Esophagus squamous epithelium (tissue), 5 donors: ENCODE data around the gene PPIL4. TPM values are rescaled to one million over a fixed set of nuclear protein-coding genes. Genes with fewer than 3 reads are reported as not detected.
A peak's percentile ranks its signal among the peaks of the same experiment; 100 is the strongest.

Experiments
- DNase-seq: peaks from one replicate; lab custom pipeline; 2025; lab: John Stamatoyannopoulos, UW
- H3K27ac ChIP-seq, 4 donors: fragments of 200-600 bp; sonication (generic); one replicate each; pipeline ENCODE4 v1.5.1; 2016 to 2019; ENCODE audit warnings: mild to moderate bottlenecking in 1 of 4
- H3K27me3 ChIP-seq, 4 donors: fragments of 200-600 bp; sonication (generic); 1 replicate in 3 of 4; 2 replicates in 1 of 4; pipeline versions ENCODE4 v1.5.1 to v1.6.0; 2017 to 2021; ENCODE audit warnings: antibody characterized with exemption in 1 of 4
- H3K36me3 ChIP-seq, 3 donors: fragments of 200-600 bp; sonication (generic); one replicate each; pipeline ENCODE4 v1.5.1; 2016 to 2019
- H3K4me1 ChIP-seq, 3 donors: fragments of 200-600 bp; sonication (generic); one replicate each; pipeline ENCODE4 v1.5.1; 2017 to 2019
- H3K4me3 ChIP-seq, 4 donors: fragments of 200-600 bp; sonication (generic); 1 replicate in 3 of 4; 2 replicates in 1 of 4; pipeline ENCODE4 v1.5.1; 2016 to 2019; ENCODE audit warnings: mild to moderate bottlenecking in 2 of 4, moderate library complexity in 1 of 4
- H3K9me3 ChIP-seq, 3 donors: fragments of 200-600 bp; sonication (generic); one replicate each; pipeline ENCODE4 v1.5.1; 2016 to 2019
- POLR2A ChIP-seq, 4 donors: fragments of 450-650 bp; IDR thresholded peaks; one replicate each; pipeline ENCODE4 v1.6.1; 2017; ENCODE audit warnings: antibody characterized with exemption in 4 of 4, mild to moderate bottlenecking in 4 of 4, moderate library complexity in 3 of 4
- WGBS, 2 donors: methylation state at CpG; one replicate each; pipeline ENCODE4 v1.1.5; 2018; 5-methylcytosine and 5-hydroxymethylcytosine counted together
- intact Hi-C: fragments of 100-400 bp; cut with DNase I; formaldehyde crosslinking; loops from one replicate; pipeline ENCODE4 v1.15.0; 2022
- total RNA-seq, 4 donors: library from RNA; depleted of rRNA; stranded (reverse); fragments of >200 nt; gene quantifications; one replicate each; pipeline ENCODE4 v1.1.0, GENCODE V29; 2016
- TF ChIP-seq, protein P1 (sequence below), 6 experiments: fragments of 450-650 bp in 4 of 6; fragments of 200-600 bp in 2 of 6; sonication (generic) in 2 of 6; IDR thresholded peaks; one replicate each; pipeline ENCODE4 v1.5.1; 2016 to 2019; ENCODE audit warnings: antibody characterized with exemption in 6 of 6, mild to moderate bottlenecking in 4 of 6, moderate library complexity in 4 of 6
- donor health status: DM: yes; HTN: yes; CAD: no.

Gene PPIL4
- total RNA-seq, 4 donors from 2014 or later, result 9.4 to 25.2 (median 16.2) TPM

DNA sequence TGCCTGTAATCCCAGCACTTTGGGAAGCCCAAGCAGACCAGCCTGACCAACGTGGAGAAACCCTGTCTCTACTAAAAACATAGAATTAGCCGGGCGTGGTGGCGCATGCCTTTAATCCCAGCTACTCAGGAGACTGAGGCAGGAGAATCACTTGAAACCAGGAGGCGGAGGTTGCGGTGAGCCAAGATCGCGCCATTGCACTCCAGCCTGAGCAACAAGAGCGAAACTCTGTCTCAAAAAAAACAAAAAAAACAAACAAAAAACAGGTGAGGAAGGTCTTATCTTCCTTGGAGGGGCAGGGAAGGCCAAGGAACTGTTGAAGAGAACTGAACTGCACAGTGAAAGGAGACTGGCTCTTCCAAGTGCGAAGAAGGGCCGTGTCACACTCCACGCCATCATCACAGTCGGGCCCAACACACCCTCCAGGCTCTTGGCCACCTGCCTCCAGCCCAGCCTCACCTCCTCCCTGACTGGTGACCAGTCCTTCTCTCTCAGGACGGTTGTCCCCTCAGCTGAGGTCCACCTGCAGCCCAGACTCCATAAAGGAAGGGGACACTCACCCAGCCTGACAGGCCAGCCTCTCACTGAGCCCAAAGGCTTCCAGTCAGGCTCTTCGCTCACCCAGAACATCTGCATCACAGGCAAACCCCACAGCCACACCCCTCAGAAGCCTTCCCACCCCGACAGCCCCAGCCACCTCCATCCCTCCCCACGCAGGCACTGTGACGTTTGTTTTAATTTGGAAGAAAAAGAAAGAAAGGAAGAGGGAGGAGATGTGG lies 65.2 kb downstream of the PPIL4 start:
- Histone ChIP-seq H3K4me3 (peak overlapping the region in 2 of 4 donors; percentile 36 to 56), H3K9me3 (no peaks in the 10 kb centered on the region), H3K27ac (peak overlapping the region; percentile 53 to 76 (median 60)), H3K36me3 (no peaks in the 10 kb centered on the region), H3K27me3 (peaks cover 0 to 25% (median 0%) of the 10 kb centered on the region in 4 donors), H3K4me1 (peaks cover 0 to 33% (median 10%) of the 10 kb centered on the region in 3 donors)
- TF ChIP-seq POLR2A (IDR thresholded peaks at IDR 0.05), result peak in 1 of 4 donors; percentile 29
- TF ChIP-seq, protein P1, sequence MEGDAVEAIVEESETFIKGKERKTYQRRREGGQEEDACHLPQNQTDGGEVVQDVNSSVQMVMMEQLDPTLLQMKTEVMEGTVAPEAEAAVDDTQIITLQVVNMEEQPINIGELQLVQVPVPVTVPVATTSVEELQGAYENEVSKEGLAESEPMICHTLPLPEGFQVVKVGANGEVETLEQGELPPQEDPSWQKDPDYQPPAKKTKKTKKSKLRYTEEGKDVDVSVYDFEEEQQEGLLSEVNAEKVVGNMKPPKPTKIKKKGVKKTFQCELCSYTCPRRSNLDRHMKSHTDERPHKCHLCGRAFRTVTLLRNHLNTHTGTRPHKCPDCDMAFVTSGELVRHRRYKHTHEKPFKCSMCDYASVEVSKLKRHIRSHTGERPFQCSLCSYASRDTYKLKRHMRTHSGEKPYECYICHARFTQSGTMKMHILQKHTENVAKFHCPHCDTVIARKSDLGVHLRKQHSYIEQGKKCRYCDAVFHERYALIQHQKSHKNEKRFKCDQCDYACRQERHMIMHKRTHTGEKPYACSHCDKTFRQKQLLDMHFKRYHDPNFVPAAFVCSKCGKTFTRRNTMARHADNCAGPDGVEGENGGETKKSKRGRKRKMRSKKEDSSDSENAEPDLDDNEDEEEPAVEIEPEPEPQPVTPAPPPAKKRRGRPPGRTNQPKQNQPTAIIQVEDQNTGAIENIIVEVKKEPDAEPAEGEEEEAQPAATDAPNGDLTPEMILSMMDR (IDR thresholded peaks at IDR 0.05), result no peak
- 68 to 80% methylated on average over 15 of the region's 18 CpGs for WGBS, 2 donors
- no peak for DNase-seq
- intact Hi-C loops, result no loop called here

DNA sequence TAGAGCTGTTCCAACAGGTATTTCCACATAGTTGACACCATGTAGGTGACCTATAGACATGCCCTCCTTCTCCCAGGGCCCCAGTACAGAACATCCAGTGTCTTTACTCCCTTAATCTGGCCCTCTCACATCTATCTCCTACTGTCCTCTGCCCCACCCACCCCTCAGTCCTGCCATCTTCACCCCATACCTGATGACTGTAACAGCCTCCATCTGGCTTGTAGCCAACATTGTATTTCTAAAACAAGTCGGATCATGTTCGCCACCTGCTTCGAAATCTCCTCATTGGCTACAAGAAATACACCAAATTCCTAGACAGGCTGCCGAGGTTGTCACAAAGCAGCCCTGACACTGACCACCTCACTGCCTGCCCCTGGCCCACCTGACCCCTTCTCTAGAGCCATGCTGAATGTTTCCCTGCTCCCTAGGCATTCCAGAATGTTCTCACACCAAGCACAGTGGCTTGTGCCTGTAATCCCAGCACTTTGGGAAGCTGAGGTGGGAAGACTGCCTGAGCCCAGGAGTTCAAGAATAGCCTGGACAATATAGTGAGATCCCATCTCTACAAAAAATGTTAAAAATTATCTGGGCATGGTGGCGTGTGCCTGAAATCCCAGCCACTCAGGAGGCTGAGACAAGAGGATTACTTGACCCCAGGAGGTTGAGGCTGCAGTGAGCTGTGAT lies 67.1 kb downstream of the PPIL4 start:
- H3K4me3 ChIP-seq, result no peak overlapping the region
- peaks cover 0 to 43% (median 0%) of the 10 kb centered on the region in 4 donors for H3K27me3 ChIP-seq
- H3K36me3 ChIP-seq, result no peaks in the 10 kb centered on the region
- intact Hi-C loops, result no loop called here
- TF ChIP-seq, protein P1 (IDR thresholded peaks at IDR 0.05), result no peak
- no peak for TF ChIP-seq POLR2A (IDR thresholded peaks at IDR 0.05)
- WGBS, 2 donors, result 70 to 82% methylated on average over 4 of the region's 5 CpGs
- H3K9me3 ChIP-seq, result no peaks in the 10 kb centered on the region
- no peak for DNase-seq
- H3K4me1 ChIP-seq, result peaks cover 6 to 24% (median 6%) of the 10 kb centered on the region in 3 donors
- no peak overlapping the region for H3K27ac ChIP-seq

DNA sequence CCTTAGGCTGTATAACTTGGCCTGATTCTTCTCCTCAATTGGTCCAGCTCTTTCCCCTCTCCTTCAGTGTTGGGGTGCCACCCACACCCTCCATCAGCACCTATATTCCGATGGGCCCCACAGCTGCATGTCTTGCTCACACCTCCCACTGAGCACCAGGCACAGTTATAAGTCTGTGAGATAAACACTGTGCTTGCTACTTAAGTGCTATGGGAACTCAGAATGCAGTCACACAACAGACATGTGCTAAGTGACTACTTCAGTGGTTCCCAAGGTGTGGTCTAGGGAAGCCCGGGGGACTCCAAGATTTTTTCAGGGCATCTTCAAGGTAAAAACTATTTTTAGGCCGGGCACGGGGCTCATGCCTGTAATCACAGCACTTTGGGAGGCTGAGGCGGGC lies 68.3 kb downstream of the PPIL4 start:
- TF ChIP-seq POLR2A (IDR thresholded peaks at IDR 0.05), result no peak
- TF ChIP-seq, protein P1 (IDR thresholded peaks at IDR 0.05), result no peak
- 75 to 82% methylated on average over 2 to 5 of the region's 5 CpGs for WGBS, 2 donors
- H3K36me3 ChIP-seq, result no peaks in the 10 kb centered on the region
- no peaks in the 10 kb centered on the region for H3K9me3 ChIP-seq
- DNase-seq, result no peak
- peaks cover 12 to 33% (median 15%) of the 10 kb centered on the region in 3 donors for H3K4me1 ChIP-seq
- peaks cover 0 to 46% (median 0%) of the 10 kb centered on the region in 4 donors for H3K27me3 ChIP-seq
- H3K27ac ChIP-seq, result no peak overlapping the region
- intact Hi-C loops, result no loop called here
- H3K4me3 ChIP-seq, result no peak overlapping the region

DNA sequence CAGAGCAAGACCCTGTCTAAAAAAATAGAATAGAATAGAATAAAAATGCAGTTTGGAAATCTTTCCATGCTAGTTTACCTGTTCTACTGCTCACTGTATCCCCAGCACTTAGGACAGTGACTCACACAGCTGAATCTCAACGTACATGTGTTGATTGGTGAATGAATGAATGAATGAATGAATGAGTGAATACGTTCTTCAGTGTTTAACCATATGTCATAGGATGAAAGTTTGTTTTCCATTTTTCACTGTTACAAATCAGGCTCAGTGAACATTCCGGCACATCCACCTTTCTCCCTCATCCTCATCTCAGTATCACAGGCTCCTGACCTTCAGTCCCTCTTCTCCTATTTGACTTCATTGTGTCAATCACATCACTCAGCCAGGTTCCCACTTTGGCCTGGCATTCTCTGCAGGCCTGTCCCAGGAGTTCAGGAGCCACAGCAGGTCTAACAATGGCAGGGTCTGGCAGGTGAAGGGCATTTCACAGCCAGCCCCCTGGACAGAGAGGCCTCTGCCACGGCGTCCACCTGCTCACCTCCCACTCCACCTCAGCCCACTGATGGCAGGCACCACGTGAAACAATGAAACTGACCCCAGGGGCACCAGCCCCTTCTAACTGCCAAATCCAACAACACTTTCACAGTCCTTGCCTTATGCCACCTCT lies 68.9 kb downstream of the PPIL4 start:
- intact Hi-C loops, result no loop called here

More for the DNA sequence above, 68.9 kb downstream of the PPIL4 start:
- Histone ChIP-seq H3K36me3 (no peaks in the 10 kb centered on the region), H3K4me1 (peaks cover 14 to 28% (median 15%) of the 10 kb centered on the region in 3 donors), H3K27ac (no peak overlapping the region), H3K27me3 (peaks cover 0 to 46% (median 0%) of the 10 kb centered on the region in 4 donors), H3K4me3 (no peak overlapping the region), H3K9me3 (no peaks in the 10 kb centered on the region)
- TF ChIP-seq, protein P1 (IDR thresholded peaks at IDR 0.05), result no peak
- no peak for TF ChIP-seq POLR2A (IDR thresholded peaks at IDR 0.05)
- DNase-seq, result no peak
- 65 to 68% methylated on average over 6 of the region's 6 CpGs for WGBS, 2 donors
